ENCODE measurements around the gene WDR77. TPM values are rescaled to one million over a fixed set of nuclear protein-coding genes. Genes with fewer than 3 reads are reported as not detected.

Gene WDR77
- total RNA-seq, 1 donor from 2014 or later = 63.3 TPM

DNA sequence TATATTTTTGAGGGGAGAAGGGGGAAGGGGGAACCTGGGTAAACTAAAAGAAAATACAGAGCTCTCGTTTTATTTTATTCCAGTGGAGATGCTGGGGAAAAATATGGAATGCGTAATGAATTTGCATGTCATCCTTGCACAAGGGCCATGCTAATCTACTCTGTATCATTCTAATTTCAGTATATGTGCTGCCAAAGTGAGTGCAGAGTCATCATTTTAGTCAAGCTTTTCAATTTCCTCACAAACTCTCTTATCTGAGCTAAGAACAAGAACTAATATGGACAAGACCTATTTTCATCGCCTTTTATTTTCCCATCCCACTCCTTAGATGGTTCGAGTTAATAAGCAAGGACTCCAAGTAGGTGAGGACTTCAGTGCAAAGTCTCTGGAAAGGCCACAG, 41.2 kb upstream of the WDR77 start:
- H3K27ac Mint-ChIP-seq = no peak overlapping the region
- H3K4me3 Mint-ChIP-seq = no peak overlapping the region
- DNase-seq = no peak
- no peaks in the 10 kb centered on the region for H3K36me3 Mint-ChIP-seq (ENCODE audit: low read depth)
- H3K27me3 Mint-ChIP-seq = no peaks in the 10 kb centered on the region
- intact Hi-C loops (cut with micrococcal nuclease) = no loop called here
- no peaks in the 10 kb centered on the region for H3K9me3 Mint-ChIP-seq
- CTCF ChIA-PET = interaction anchor here (0.8 to 3.4 kb wide), 9 partner anchors 8 to 279 kb away, joined by 3 to 34 read pairs (median 4); partner anchors contain the start of genes ADORA3 and TMIGD3
- ATAC-seq (ENCODE audit: low read depth) = no peak
- peaks cover 9% of the 10 kb centered on the region for H3K4me1 Mint-ChIP-seq
- POLR2A ChIA-PET = interaction anchor here (1.4 to 2.4 kb wide), 2 partner anchors 13 to 18 kb away, joined by 7 to 8 read pairs; partner anchors contain the start of genes ADORA3 and TMIGD3
- TF ChIP-seq, protein P1, sequence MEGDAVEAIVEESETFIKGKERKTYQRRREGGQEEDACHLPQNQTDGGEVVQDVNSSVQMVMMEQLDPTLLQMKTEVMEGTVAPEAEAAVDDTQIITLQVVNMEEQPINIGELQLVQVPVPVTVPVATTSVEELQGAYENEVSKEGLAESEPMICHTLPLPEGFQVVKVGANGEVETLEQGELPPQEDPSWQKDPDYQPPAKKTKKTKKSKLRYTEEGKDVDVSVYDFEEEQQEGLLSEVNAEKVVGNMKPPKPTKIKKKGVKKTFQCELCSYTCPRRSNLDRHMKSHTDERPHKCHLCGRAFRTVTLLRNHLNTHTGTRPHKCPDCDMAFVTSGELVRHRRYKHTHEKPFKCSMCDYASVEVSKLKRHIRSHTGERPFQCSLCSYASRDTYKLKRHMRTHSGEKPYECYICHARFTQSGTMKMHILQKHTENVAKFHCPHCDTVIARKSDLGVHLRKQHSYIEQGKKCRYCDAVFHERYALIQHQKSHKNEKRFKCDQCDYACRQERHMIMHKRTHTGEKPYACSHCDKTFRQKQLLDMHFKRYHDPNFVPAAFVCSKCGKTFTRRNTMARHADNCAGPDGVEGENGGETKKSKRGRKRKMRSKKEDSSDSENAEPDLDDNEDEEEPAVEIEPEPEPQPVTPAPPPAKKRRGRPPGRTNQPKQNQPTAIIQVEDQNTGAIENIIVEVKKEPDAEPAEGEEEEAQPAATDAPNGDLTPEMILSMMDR (IDR thresholded peaks at IDR 0.05) = no peak

DNA sequence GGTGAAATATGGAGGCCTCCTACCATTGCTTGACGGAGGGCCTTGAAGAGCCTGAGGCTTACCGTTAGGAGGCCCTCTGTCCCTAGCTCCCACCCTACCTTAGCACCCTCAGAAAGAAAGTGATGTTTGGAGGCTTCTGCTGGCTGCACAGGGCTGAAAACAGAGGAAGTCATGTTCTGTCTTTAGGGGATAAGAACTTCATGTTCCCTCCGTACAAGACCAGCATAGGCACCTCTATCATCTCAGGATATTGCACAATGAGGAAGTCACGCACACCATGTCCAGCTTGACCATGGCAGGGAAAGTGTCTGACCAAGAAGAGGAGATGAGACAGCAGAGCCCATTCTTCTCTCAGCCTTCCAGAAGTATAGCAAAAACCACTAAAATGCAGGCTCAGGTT, 40.5 kb upstream of the WDR77 start:
- Mint-ChIP-seq H3K27me3 (no peaks in the 10 kb centered on the region), H3K36me3 (ENCODE audit: low read depth) (no peaks in the 10 kb centered on the region), H3K27ac (peak overlapping the region; percentile 50), H3K4me3 (no peak overlapping the region), H3K9me3 (no peaks in the 10 kb centered on the region), H3K4me1 (peaks cover 9% of the 10 kb centered on the region)
- peak; percentile 87 for ATAC-seq (ENCODE audit: low read depth)
- ChIA-PET CTCF (interaction anchor here (0.8 to 3.4 kb wide), 9 partner anchors 9 to 280 kb away, joined by 3 to 34 read pairs (median 3); partner anchors contain the start of genes ADORA3 and TMIGD3), POLR2A (interaction anchor here (1.1 to 2.4 kb wide), 2 partner anchors 9 to 19 kb away, joined by 3 to 8 read pairs; no protein-coding TSS in a partner anchor)
- intact Hi-C loops (cut with micrococcal nuclease) = loop anchor here (1.0 kb wide), 1 partner anchor 19 kb away; no protein-coding TSS in a partner anchor
- no peak for DNase-seq
- TF ChIP-seq, protein P1 (IDR thresholded peaks at IDR 0.05) = no peak

DNA sequence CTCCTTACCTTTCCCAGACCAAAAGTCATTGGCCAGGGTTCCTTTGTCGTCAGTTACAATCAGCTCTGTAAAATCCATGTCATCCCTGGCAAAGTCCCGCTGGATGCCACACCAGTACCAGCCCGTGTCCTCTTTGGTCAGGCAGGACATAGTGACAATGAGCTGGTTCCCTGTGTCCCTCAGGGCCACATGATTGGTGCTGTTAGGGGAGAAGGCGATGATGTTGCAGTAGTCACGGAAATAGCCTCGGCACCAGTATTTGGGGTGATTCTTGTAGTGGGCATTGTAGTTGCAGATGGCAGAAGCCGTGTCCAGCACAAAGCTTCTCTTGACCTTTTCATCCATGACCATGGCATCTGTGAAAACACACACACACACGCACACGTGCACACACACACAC, 39.6 kb upstream of the WDR77 start:
- POLR2A ChIA-PET = interaction anchor here (1.1 to 2.4 kb wide), 2 partner anchors 8 to 20 kb away, joined by 3 to 8 read pairs; no protein-coding TSS in a partner anchor
- no peaks in the 10 kb centered on the region for H3K27me3 Mint-ChIP-seq
- H3K36me3 Mint-ChIP-seq (ENCODE audit: low read depth) = no peaks in the 10 kb centered on the region
- CTCF ChIA-PET = interaction anchor here (1.1 to 3.4 kb wide), 3 partner anchors 19 to 281 kb away, joined by 4 to 34 read pairs (median 5); no protein-coding TSS in a partner anchor
- H3K4me1 Mint-ChIP-seq = peaks cover 9% of the 10 kb centered on the region
- no peak overlapping the region for H3K4me3 Mint-ChIP-seq
- intact Hi-C loops (cut with micrococcal nuclease) = loop anchor here (1.0 kb wide), 1 partner anchor 20 kb away; no protein-coding TSS in a partner anchor
- TF ChIP-seq, protein P1 (IDR thresholded peaks at IDR 0.05) = no peak
- no peaks in the 10 kb centered on the region for H3K9me3 Mint-ChIP-seq
- no peak overlapping the region for H3K27ac Mint-ChIP-seq
- no peak for DNase-seq
- ATAC-seq (ENCODE audit: low read depth) = no peak

DNA sequence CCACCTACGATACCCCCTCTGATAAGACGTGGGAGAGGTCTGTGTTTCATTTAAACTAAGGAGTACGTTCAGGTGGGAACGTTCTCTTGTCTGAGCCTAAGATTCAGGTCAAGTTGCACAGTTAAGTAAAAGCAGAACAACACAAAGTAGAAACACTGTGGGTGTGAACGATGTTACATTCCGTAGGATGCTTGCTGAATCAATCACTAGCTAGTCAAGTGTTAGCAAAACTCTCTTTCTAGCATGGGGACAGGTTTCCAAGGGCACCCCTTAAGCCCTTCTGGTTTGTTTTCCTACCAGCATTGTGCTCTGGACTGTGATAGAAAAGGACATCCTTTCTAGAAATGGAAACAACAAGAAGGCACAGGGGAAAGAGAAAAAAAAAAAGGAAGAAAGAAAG, 38.1 kb upstream of the WDR77 start:
- no peak for ATAC-seq (ENCODE audit: low read depth)
- ChIA-PET CTCF (no interaction called here), POLR2A (no interaction called here)
- TF ChIP-seq, protein P1 (IDR thresholded peaks at IDR 0.05) = no peak
- intact Hi-C loops (cut with micrococcal nuclease) = no loop called here
- Mint-ChIP-seq H3K27ac (no peak overlapping the region), H3K4me3 (no peak overlapping the region), H3K36me3 (ENCODE audit: low read depth) (no peaks in the 10 kb centered on the region), H3K4me1 (peaks cover 9% of the 10 kb centered on the region), H3K27me3 (no peaks in the 10 kb centered on the region), H3K9me3 (no peaks in the 10 kb centered on the region)
- no peak for DNase-seq

DNA sequence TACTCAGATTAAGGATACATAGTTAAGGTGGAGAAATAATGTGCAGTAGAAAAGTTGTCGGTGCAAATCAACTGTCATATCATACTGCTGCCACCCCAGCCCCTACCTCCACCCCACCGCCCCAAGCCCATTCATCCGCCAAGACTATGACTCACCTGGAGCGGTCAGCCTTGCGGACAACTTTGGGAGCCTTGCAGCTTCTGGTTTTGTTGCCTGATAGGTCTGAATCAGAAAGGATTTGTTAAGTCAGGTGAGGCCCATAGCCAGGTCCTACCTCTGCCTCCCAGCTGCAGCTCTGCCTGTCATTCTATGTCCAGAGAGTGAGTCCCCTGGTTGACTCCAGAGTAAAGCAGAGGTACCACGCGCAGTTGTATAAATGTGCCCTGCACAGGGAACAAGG, 37.4 kb upstream of the WDR77 start:
- ChIA-PET CTCF (interaction anchor here (0.6 kb wide), 1 partner anchor 1226 kb away, joined by 3 read pairs; no protein-coding TSS in a partner anchor), POLR2A (no interaction called here)
- no peaks in the 10 kb centered on the region for H3K27me3 Mint-ChIP-seq
- H3K27ac Mint-ChIP-seq = no peak overlapping the region
- H3K4me1 Mint-ChIP-seq = peaks cover 15% of the 10 kb centered on the region
- H3K4me3 Mint-ChIP-seq = no peak overlapping the region
- no peak for ATAC-seq (ENCODE audit: low read depth)
- TF ChIP-seq, protein P1 (IDR thresholded peaks at IDR 0.05) = no peak
- H3K36me3 Mint-ChIP-seq (ENCODE audit: low read depth) = no peaks in the 10 kb centered on the region
- DNase-seq = no peak
- no peaks in the 10 kb centered on the region for H3K9me3 Mint-ChIP-seq
- intact Hi-C loops (cut with micrococcal nuclease) = no loop called here
